Osteocyte (in vitro differentiated cells): ENCODE data around the gene KLHDC1. TPM values are rescaled to one million over a fixed set of nuclear protein-coding genes. Genes with fewer than 3 reads are reported as not detected.
"Not testable (repeated sequence)": the region's sequence is repeated elsewhere in the genome, so short reads cannot be mapped to it uniquely, and the experiment has no call there.

Source experiments
- DNase-seq: peaks from one replicate; pipeline ENCODE4 v3.0.0; 2021; ENCODE audit warnings: mixed read lengths; ENCODE audit not compliant: unreplicated experiment; ENCODE audit errors: extremely low spot score
- H3K27ac Mint-ChIP-seq: one replicate; pipeline ENCODE4 v1.8.0; 2021; ENCODE audit warnings: mild to moderate bottlenecking, mixed read lengths; ENCODE audit not compliant: unreplicated experiment
- H3K27me3 Mint-ChIP-seq: one replicate; pipeline ENCODE4 v1.8.0; 2021; ENCODE audit warnings: mixed read lengths; ENCODE audit not compliant: unreplicated experiment
- H3K36me3 Mint-ChIP-seq: one replicate; pipeline ENCODE4 v1.8.0; 2021; ENCODE audit warnings: mixed read lengths; ENCODE audit not compliant: unreplicated experiment
- H3K4me1 Mint-ChIP-seq: one replicate; pipeline ENCODE4 v1.8.0; 2021; ENCODE audit warnings: mixed read lengths; ENCODE audit not compliant: unreplicated experiment
- H3K4me3 Mint-ChIP-seq: one replicate; pipeline ENCODE4 v1.8.0; 2021; ENCODE audit warnings: mild to moderate bottlenecking, moderate library complexity, mixed read lengths; ENCODE audit not compliant: unreplicated experiment
- H3K9me3 Mint-ChIP-seq: one replicate; pipeline ENCODE4 v1.8.0; 2021; ENCODE audit warnings: mixed read lengths; ENCODE audit not compliant: unreplicated experiment
- CTCF ChIP-seq: fragments of 200-600 bp; sonication (generic); IDR thresholded peaks from 2 replicates; pipeline ENCODE4 v1.5.0; 2021; ENCODE audit warnings: antibody characterized with exemption, mild to moderate bottlenecking, moderate library complexity
- total RNA-seq: library from RNA; stranded (reverse); gene quantifications from 2 replicates; pipeline ENCODE4 v1.2.1, GENCODE V29; 2021

Gene KLHDC1
- total RNA-seq, 1 donor from 2014 or later = 5.8 TPM

- Mint-ChIP-seq H3K4me1 (peaks cover 37% of the 10 kb centered on the region), H3K9me3 (no peaks in the 10 kb centered on the region), H3K4me3 (peak overlapping the region; percentile 92), H3K27ac (peak overlapping the region; percentile 99), H3K36me3 (peaks cover 17% of the 10 kb centered on the region), H3K27me3 (no peaks in the 10 kb centered on the region)
- no peak for DNase-seq
- no peak for TF ChIP-seq CTCF
Observed at GRCh38 chr14:49770212-49770817, 77.4 kb downstream of the KLHDC1 start.

- H3K9me3 Mint-ChIP-seq, H3K27ac Mint-ChIP-seq, DNase-seq, H3K4me3 Mint-ChIP-seq, H3K27me3 Mint-ChIP-seq: not testable (repeated sequence)
- Mint-ChIP-seq H3K36me3 (peaks cover 23% of the 10 kb centered on the region), H3K4me1 (peaks cover 36% of the 10 kb centered on the region)
Observed at GRCh38 chr14:49771691-49772090, 78.8 kb downstream of the KLHDC1 start.

- TF ChIP-seq CTCF = no peak
- H3K27ac Mint-ChIP-seq = no peak overlapping the region
- no peaks in the 10 kb centered on the region for H3K27me3 Mint-ChIP-seq
- peaks cover 38% of the 10 kb centered on the region for H3K36me3 Mint-ChIP-seq
- H3K9me3 Mint-ChIP-seq = no peaks in the 10 kb centered on the region
- no peak for DNase-seq
- peaks cover 25% of the 10 kb centered on the region for H3K4me1 Mint-ChIP-seq
- no peak overlapping the region for H3K4me3 Mint-ChIP-seq
Observed at GRCh38 chr14:49774106-49774505, 81.2 kb downstream of the KLHDC1 start.

DNA sequence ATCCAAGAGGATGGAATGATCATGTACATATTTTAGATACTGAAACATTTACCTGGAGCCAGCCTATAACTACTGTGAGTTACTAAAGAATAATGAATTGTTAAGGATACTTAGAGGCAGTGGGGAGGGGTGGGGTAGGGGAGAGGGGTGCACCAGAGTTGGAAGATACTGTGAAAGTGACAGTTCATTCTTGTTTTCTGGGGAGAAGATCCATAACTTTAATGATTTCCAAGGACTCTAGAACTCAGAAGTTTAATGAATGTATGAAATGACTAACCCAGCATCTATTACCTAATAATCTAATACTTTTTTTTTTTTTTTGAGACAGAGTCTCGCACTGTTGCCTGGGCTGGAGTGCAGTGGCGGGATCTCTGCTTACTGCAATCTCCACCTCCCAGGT, 85.5 kb downstream of the KLHDC1 start:
- no peak for DNase-seq
- Mint-ChIP-seq H3K9me3 (no peaks in the 10 kb centered on the region), H3K27ac (no peak overlapping the region), H3K4me1 (no peaks in the 10 kb centered on the region), H3K36me3 (peaks cover 59% of the 10 kb centered on the region), H3K4me3 (no peak overlapping the region), H3K27me3 (no peaks in the 10 kb centered on the region)
- TF ChIP-seq CTCF = no peak

DNA sequence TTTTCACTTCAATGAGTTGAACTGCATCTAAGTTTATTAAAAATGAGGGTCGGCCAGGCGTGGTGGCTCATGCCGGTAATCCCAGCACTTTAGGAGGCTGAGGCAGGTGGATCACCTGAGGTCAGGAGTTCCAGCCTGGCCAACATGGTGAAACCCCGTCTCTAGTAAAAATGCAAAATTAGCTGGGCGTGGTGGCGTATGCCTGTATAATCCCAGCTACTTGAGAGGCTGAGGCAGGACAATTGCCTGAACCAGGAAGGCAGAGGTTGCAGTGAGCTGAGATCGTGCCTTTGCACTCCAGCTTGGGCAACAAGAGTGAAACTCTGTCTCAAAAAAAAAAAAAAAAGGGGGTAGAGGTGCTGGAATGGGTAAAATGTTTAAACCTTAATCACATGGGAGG, 88.1 kb downstream of the KLHDC1 start:
- Mint-ChIP-seq H3K4me1 (peaks cover 16% of the 10 kb centered on the region), H3K36me3 (peaks cover 65% of the 10 kb centered on the region)
- H3K27me3 Mint-ChIP-seq, H3K9me3 Mint-ChIP-seq, H3K27ac Mint-ChIP-seq, DNase-seq, H3K4me3 Mint-ChIP-seq: not testable (repeated sequence)

DNA sequence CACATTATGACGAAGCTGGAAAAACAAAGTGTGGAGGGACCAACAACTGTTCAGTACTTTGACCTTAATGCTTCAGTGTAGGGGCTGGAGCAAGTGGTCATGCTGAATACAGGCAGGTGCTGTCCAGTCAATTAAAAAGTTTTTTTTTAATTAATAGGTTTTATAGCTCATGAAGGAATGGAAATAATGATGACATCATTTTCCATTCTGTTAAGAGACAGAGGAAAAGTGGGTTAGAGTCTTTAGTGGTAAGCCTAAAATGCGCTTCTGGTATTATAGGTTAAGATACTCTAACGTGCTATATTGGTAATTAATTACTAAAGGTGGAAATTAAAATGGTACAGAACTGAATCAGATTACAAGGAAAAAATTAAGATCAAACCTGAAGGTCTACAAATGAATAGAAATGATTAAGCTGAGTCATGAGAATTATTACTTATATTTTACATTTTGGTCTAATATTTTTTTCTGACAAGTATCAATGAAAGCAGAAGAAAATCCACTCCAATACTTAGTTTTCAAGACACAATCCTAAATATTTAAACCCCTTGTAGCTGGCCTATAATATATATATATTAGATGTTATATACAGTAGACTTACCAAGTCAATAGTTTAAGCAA, 90.6 kb downstream of the KLHDC1 start:
- TF ChIP-seq CTCF = no peak
- H3K36me3 Mint-ChIP-seq = peaks cover 67% of the 10 kb centered on the region
- H3K4me3 Mint-ChIP-seq = no peak overlapping the region
- no peak for DNase-seq
- peaks cover 16% of the 10 kb centered on the region for H3K4me1 Mint-ChIP-seq
- H3K27ac Mint-ChIP-seq = no peak overlapping the region
- no peaks in the 10 kb centered on the region for H3K27me3 Mint-ChIP-seq
- no peaks in the 10 kb centered on the region for H3K9me3 Mint-ChIP-seq
